ENCODE results near the gene CD244. TPM values are rescaled to one million over a fixed set of nuclear protein-coding genes. Genes with fewer than 3 reads are reported as not detected.

CD244 gene
- total RNA-seq, 1 experiment from 2014 or later: not detected

DNA sequence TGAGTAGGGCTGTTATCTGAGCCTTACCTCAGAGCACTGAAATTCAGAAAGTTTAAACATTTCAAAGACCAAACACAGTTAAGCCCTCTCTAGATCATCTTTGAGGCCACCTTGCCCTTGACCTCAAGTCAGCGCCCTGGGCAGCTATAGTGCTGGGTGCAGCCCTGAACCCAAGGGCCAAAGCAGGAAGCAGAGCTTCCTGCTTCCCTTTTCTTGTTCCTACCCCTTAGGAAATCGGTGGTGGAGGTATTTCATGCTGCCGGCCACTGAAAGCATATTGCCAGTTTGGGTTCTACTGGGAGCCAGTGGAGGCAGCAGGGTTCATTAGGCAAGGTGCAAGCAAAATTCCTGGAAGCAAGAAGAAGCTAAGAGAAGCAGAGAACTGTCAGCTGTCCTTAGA, 26.1 kb downstream of the CD244 start:
- DNase-seq: no peak
- peaks cover 42% of the 10 kb centered on the region for H3K4me1 Mint-ChIP-seq (ENCODE audit: low read depth, unreplicated experiment)
- intact Hi-C loops (cut with micrococcal nuclease; ENCODE audit: unreplicated experiment): loop anchor here (5.0 to 10.0 kb wide), 3 partner anchors 46 to 301 kb away; no protein-coding TSS in a partner anchor
- no peaks in the 10 kb centered on the region for H3K9me3 Mint-ChIP-seq (ENCODE audit: low read depth, unreplicated experiment)
- no peak overlapping the region for H3K4me3 Mint-ChIP-seq (ENCODE audit: low read depth, unreplicated experiment)
- BruUV-seq (replicated peaks): no TSS peak
- TF ChIP-seq, protein P1, sequence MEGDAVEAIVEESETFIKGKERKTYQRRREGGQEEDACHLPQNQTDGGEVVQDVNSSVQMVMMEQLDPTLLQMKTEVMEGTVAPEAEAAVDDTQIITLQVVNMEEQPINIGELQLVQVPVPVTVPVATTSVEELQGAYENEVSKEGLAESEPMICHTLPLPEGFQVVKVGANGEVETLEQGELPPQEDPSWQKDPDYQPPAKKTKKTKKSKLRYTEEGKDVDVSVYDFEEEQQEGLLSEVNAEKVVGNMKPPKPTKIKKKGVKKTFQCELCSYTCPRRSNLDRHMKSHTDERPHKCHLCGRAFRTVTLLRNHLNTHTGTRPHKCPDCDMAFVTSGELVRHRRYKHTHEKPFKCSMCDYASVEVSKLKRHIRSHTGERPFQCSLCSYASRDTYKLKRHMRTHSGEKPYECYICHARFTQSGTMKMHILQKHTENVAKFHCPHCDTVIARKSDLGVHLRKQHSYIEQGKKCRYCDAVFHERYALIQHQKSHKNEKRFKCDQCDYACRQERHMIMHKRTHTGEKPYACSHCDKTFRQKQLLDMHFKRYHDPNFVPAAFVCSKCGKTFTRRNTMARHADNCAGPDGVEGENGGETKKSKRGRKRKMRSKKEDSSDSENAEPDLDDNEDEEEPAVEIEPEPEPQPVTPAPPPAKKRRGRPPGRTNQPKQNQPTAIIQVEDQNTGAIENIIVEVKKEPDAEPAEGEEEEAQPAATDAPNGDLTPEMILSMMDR (IDR thresholded peaks at IDR 0.05; ENCODE audit: unreplicated experiment): no peak
- CTCF ChIA-PET: interaction anchor here (1.2 to 5.5 kb wide), 5 partner anchors 10 to 116 kb away, joined by 3 to 97 read pairs (median 4); partner anchors contain the start of gene ITLN2
- H3K36me3 Mint-ChIP-seq (ENCODE audit: insufficient read depth, unreplicated experiment): no peaks in the 10 kb centered on the region
- peaks cover 30% of the 10 kb centered on the region for H3K27me3 Mint-ChIP-seq (ENCODE audit: unreplicated experiment)
- no peak overlapping the region for H3K27ac Mint-ChIP-seq (ENCODE audit: unreplicated experiment)

DNA sequence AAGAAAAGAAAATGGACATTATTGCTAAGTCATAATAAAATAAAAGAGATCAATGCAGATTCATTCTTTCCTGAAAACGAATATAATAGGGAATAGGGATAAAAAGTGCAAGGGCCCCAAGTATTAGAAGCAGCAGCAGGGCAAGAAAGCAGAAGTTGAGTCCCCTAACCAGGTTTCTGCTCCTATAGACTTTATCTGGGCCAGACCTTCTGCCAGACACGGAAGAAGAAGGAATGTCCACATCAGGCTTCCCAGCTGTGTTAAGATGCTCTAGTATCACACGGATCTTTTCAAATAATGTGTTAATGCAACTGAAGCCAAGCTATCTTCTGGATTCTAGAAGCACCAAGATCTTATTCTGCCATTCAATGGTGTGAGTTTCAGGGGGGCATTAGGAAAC, 26.9 kb downstream of the CD244 start:
- no peaks in the 10 kb centered on the region for H3K9me3 Mint-ChIP-seq (ENCODE audit: low read depth, unreplicated experiment)
- peaks cover 30% of the 10 kb centered on the region for H3K27me3 Mint-ChIP-seq (ENCODE audit: unreplicated experiment)
- H3K4me3 Mint-ChIP-seq (ENCODE audit: low read depth, unreplicated experiment): no peak overlapping the region
- H3K36me3 Mint-ChIP-seq (ENCODE audit: insufficient read depth, unreplicated experiment): no peaks in the 10 kb centered on the region
- no peak overlapping the region for H3K27ac Mint-ChIP-seq (ENCODE audit: unreplicated experiment)
- intact Hi-C loops (cut with micrococcal nuclease; ENCODE audit: unreplicated experiment): loop anchor here (1.0 to 10.0 kb wide), 4 partner anchors 47 to 302 kb away; no protein-coding TSS in a partner anchor
- CTCF ChIA-PET: interaction anchor here (1.0 to 5.5 kb wide), 3 partner anchors 109 to 154 kb away, joined by 3 to 97 read pairs (median 8); partner anchors contain the start of gene ITLN2
- BruUV-seq (replicated peaks): no TSS peak
- H3K4me1 Mint-ChIP-seq (ENCODE audit: low read depth, unreplicated experiment): peaks cover 44% of the 10 kb centered on the region
- DNase-seq: no peak
- TF ChIP-seq, protein P1 (IDR thresholded peaks at IDR 0.05; ENCODE audit: unreplicated experiment): no peak

DNA sequence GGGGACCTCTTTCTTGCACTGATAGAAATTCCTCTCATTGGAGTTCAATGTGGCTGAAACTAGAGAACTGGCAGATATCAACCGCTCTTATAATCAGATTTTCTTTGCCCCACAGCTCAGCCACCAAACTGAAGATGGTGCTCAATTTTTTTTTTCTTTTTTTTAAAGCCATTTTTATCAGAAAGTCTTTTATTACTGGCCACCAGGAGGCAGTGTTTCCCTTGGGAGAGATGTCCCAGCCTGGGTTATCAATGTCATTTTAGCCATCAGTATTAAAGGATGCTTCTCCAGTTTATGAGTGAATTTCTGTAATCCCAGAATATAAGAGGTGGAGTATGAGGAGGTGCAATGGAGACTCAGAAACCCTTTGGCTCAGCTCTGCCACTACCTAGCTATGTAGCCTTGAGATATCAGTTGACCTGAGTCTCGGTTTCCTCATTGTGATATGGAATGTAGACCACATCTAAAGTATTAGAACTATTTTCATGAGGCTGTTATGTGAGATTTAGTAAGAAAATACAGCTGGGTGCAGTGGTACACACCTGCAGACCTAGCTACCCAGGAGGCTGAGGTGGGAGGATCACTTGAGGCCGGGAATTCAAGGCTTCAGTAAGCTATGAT, 27.6 kb downstream of the CD244 start:
- DNase-seq: peak; percentile 68
- H3K27me3 Mint-ChIP-seq (ENCODE audit: unreplicated experiment): peaks cover 30% of the 10 kb centered on the region
- no peak overlapping the region for H3K4me3 Mint-ChIP-seq (ENCODE audit: low read depth, unreplicated experiment)
- intact Hi-C loops (cut with micrococcal nuclease; ENCODE audit: unreplicated experiment): loop anchor here (1.0 to 10.0 kb wide), 5 partner anchors 47 to 302 kb away; no protein-coding TSS in a partner anchor
- peaks cover 51% of the 10 kb centered on the region for H3K4me1 Mint-ChIP-seq (ENCODE audit: low read depth, unreplicated experiment)
- no peaks in the 10 kb centered on the region for H3K36me3 Mint-ChIP-seq (ENCODE audit: insufficient read depth, unreplicated experiment)
- BruUV-seq (replicated peaks): no TSS peak
- TF ChIP-seq, protein P1 (IDR thresholded peaks at IDR 0.05; ENCODE audit: unreplicated experiment): peak; percentile 68
- H3K9me3 Mint-ChIP-seq (ENCODE audit: low read depth, unreplicated experiment): no peaks in the 10 kb centered on the region
- CTCF ChIA-PET: interaction anchor here (0.6 to 5.5 kb wide), 6 partner anchors 9 to 155 kb away, joined by 3 to 97 read pairs (median 4); partner anchors contain the start of gene ITLN2
- H3K27ac Mint-ChIP-seq (ENCODE audit: unreplicated experiment): no peak overlapping the region

DNA sequence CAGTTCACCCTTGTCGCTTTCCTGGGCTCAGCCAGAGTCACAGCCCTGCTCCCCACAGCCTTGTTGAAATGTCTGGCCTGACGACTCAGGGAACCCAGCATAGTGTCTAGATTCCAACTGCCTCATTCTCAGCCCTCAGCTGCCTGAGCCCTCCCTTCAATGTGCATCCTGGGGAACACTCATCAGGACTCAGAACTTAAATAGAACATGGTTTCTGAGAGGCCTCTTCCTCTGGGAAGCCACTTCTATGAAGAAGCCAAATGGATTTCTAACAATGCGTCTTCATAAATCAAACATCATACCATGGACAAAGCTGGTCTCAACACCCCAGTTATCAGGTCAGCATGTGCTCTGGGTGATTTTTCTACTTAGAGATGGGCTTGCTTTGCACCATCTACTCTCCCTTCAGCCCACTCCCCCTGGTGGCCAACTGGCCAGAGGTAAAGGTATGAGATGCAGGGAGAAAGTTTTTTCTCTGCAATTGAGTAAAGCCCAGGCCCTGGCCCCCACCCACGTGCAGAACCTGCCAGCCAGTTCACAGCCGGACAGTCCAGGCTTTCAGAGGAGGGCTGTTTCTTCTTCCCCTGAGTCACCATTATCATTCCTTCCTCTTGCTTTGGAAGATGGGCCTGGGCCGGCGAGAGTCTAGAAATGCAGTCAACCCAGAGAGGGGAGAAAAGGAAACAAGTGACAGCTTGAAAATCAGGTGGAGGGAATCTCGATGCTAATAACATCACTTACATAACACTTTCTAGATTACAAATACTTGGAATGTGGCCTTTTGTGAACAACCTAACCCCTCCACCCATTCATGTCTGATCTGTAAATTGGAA, 32.1 kb downstream of the CD244 start:
- H3K36me3 Mint-ChIP-seq (ENCODE audit: insufficient read depth, unreplicated experiment): no peaks in the 10 kb centered on the region
- no TSS peak for BruUV-seq (replicated peaks)
- no peak overlapping the region for H3K27ac Mint-ChIP-seq (ENCODE audit: unreplicated experiment)
- TF ChIP-seq, protein P1 (IDR thresholded peaks at IDR 0.05; ENCODE audit: unreplicated experiment): peak; percentile 91
- no peak overlapping the region for H3K4me3 Mint-ChIP-seq (ENCODE audit: low read depth, unreplicated experiment)
- no peaks in the 10 kb centered on the region for H3K9me3 Mint-ChIP-seq (ENCODE audit: low read depth, unreplicated experiment)
- intact Hi-C loops (cut with micrococcal nuclease; ENCODE audit: unreplicated experiment): loop anchor here (1.0 to 10.0 kb wide), 5 partner anchors 24 to 153 kb away; no protein-coding TSS in a partner anchor
- DNase-seq: peak; percentile 94
- CTCF ChIA-PET: interaction anchor here (0.7 to 2.6 kb wide), 6 partner anchors 49 to 160 kb away, joined by 3 to 13 read pairs (median 8); partner anchors contain the start of gene ITLN2
- peaks cover 46% of the 10 kb centered on the region for H3K4me1 Mint-ChIP-seq (ENCODE audit: low read depth, unreplicated experiment)
- H3K27me3 Mint-ChIP-seq (ENCODE audit: unreplicated experiment): peaks cover 28% of the 10 kb centered on the region
